Astrocyte of the spinal cord (primary cell): ENCODE measurements around the gene A3GALT2.
"Not testable (repeated sequence)": the region's sequence is repeated elsewhere in the genome, so short reads cannot be mapped to it uniquely, and the experiment has no call there.

Experiments
- DNase-seq: peaks from one replicate; pipeline ENCODE4 v3.0.0; 2011; ENCODE audit warnings: low read depth, low spot score
- H3K4me3 ChIP-seq: 2 replicates; pipeline ENCODE4 v1.5.1; 2011; ENCODE audit warnings: low read depth, mild to moderate bottlenecking, low read length, moderate library complexity
- CTCF ChIP-seq: IDR thresholded peaks from 2 replicates; pipeline ENCODE4 v1.5.1; 2012; ENCODE audit warnings: low read depth, mild to moderate bottlenecking, low read length, inconsistent platforms
- in situ Hi-C: cut with HindIII; loops from 2 replicates; pipeline ENCODE4 v1.10.0; 2017; ENCODE audit warnings: low sequenced_read_pairs

The A3GALT2 gene

GRCh38 chr1:33311706-33312412 is 9.0 kb downstream of the A3GALT2 start:
- no peak for TF ChIP-seq CTCF
- no peak overlapping the region for H3K4me3 ChIP-seq
- no peak for DNase-seq
- in situ Hi-C loops, result no loop called here

GRCh38 chr1:33310702-33311101 is 10.2 kb downstream of the A3GALT2 start:
- TF ChIP-seq CTCF, result no peak
- H3K4me3 ChIP-seq, result no peak overlapping the region
- in situ Hi-C loops, result no loop called here
- DNase-seq, result no peak

- H3K4me3 ChIP-seq, DNase-seq, in situ Hi-C loops: not testable (repeated sequence)
Observed at GRCh38 chr1:33309351-33309750, 11.5 kb downstream of the A3GALT2 start.

- H3K4me3 ChIP-seq, result no peak overlapping the region
- no peak for TF ChIP-seq CTCF
- DNase-seq, result no peak
- in situ Hi-C loops, result no loop called here
Observed at GRCh38 chr1:33307494-33307864, 13.4 kb downstream of the A3GALT2 start.

GRCh38 chr1:33306653-33307493 is 14.0 kb downstream of the A3GALT2 start:
- no peak for DNase-seq
- TF ChIP-seq CTCF, result no peak
- in situ Hi-C loops, result no loop called here
- H3K4me3 ChIP-seq, result no peak overlapping the region

- no peak overlapping the region for H3K4me3 ChIP-seq
- in situ Hi-C loops, result no loop called here
- no peak for DNase-seq
- TF ChIP-seq CTCF, result no peak
Observed at GRCh38 chr1:33305816-33306652, 14.9 kb downstream of the A3GALT2 start.
